PFSK-1 (cell line): Measurements from ENCODE around the gene MAEA.

Experiments
- POLR2AphosphoS5 ChIP-seq: IDR thresholded peaks from 2 replicates; pipeline ENCODE4 v1.6.1; 2012; ENCODE audit warnings: low read depth, mild to moderate bottlenecking, control low read depth, low read length, moderate library complexity
- REST ChIP-seq, 2 experiments: IDR thresholded peaks; 2 replicates each; pipeline versions ENCODE4 v1.6.1 to v1.8.0; 2011 to 2012; ENCODE audit warnings: low read depth in 2 of 2, low read length in 2 of 2, control low read depth in 1 of 2, inconsistent platforms in 1 of 2, mild to moderate bottlenecking in 1 of 2, moderate library complexity in 1 of 2; ENCODE audit not compliant: insufficient read depth in 1 of 2
- TAF1 ChIP-seq: IDR thresholded peaks from 2 replicates; pipeline ENCODE4 v1.6.1; 2012; ENCODE audit warnings: low read length, control low read depth, borderline replicate concordance; ENCODE audit not compliant: insufficient read depth

GRCh38 chr4:1295405-1296055, 5.8 kb downstream of the MAEA start:
- TF ChIP-seq TAF1 = no peak
- TF ChIP-seq POLR2AphosphoS5 = no peak
- TF ChIP-seq REST (IDR thresholded peaks at IDR 0.05; ENCODE audit: insufficient read depth in 1 of 2, low read depth in 2 of 2, low read length in 2 of 2) = no peak
